Mesothelial cell of epicardium (in vitro differentiated cells): ENCODE data around the gene DNAL1. TPM values are rescaled to one million over a fixed set of nuclear protein-coding genes. Genes with fewer than 3 reads are reported as not detected.

Experiments
- DNase-seq, 2 experiments: peaks; one replicate each; pipeline ENCODE4 v3.0.0; 2021; ENCODE audit warnings: low spot score in 2 of 2; ENCODE audit not compliant: unreplicated experiment in 2 of 2
- H3K27ac Mint-ChIP-seq: 2 replicates; pipeline ENCODE4 v1.8.0; 2021; ENCODE audit warnings: mixed read lengths
- H3K27me3 Mint-ChIP-seq: 2 replicates; pipeline ENCODE4 v1.8.0; 2021; ENCODE audit warnings: low read depth, mixed read lengths
- H3K36me3 Mint-ChIP-seq: 2 replicates; pipeline ENCODE4 v1.8.0; 2021; ENCODE audit warnings: mixed read lengths
- H3K4me1 Mint-ChIP-seq: 2 replicates; pipeline ENCODE4 v1.8.0; 2021; ENCODE audit warnings: mixed read lengths
- H3K4me3 Mint-ChIP-seq: 2 replicates; pipeline ENCODE4 v1.8.0; 2021; ENCODE audit warnings: mild to moderate bottlenecking, moderate library complexity, mixed read lengths
- H3K9me3 Mint-ChIP-seq: 2 replicates; pipeline ENCODE4 v1.8.0; 2021; ENCODE audit warnings: mixed read lengths
- CTCF ChIP-seq: fragments of 200-600 bp; sonication (generic); IDR thresholded peaks from one replicate; pipeline ENCODE4 v1.5.0; 2021; ENCODE audit warnings: antibody characterized with exemption; ENCODE audit not compliant: unreplicated experiment
- total RNA-seq: library from RNA; stranded (reverse); gene quantifications from 3 replicates; pipeline ENCODE4 v1.2.1, GENCODE V29; 2021

Gene DNAL1
- total RNA-seq, 1 donor from 2014 or later = 13.8 TPM

GRCh38 chr14:73752297-73752992 lies 107.7 kb downstream of the DNAL1 start:
- Mint-ChIP-seq H3K27me3 (no peaks in the 10 kb centered on the region), H3K4me1 (peaks cover 74% of the 10 kb centered on the region), H3K27ac (peak overlapping the region; percentile 98), H3K4me3 (peak overlapping the region; percentile 43), H3K36me3 (no peaks in the 10 kb centered on the region), H3K9me3 (no peaks in the 10 kb centered on the region)
- TF ChIP-seq CTCF = no peak
- DNase-seq = no peak

Other genes starting within 250 kb of the DNAL1 start
- gene NUMB, start 186.4 kb upstream of the DNAL1 start, total RNA-seq = 85.8 to 89.8 TPM (median 88.0 TPM) in 3 replicates
- 12.4 to 12.6 TPM (median 12.6 TPM) in 3 replicates for gene RIOX1, start 154.1 kb upstream of the DNAL1 start, total RNA-seq
- 6.0 to 7.4 TPM (median 7.2 TPM) in 3 replicates for gene ACOT1, start 107.8 kb upstream of the DNAL1 start, total RNA-seq
- gene HEATR4, start 86.0 kb upstream of the DNAL1 start, total RNA-seq = 1.0 to 2.0 TPM (median 1.2 TPM) in 3 replicates
- gene ACOT2, start 75.8 kb upstream of the DNAL1 start, total RNA-seq = 25.0 to 26.4 TPM (median 25.6 TPM) in 3 replicates
- 1.4 to 1.6 TPM (median 1.5 TPM) in 3 replicates for gene ACOT4, start 53.1 kb upstream of the DNAL1 start, total RNA-seq
- not detected in 3 replicates for gene ACOT6, start 32.5 kb upstream of the DNAL1 start, total RNA-seq
- gene PNMA1, start 69.4 kb downstream of the DNAL1 start, total RNA-seq = 46.4 to 48.6 TPM (median 47.7 TPM) in 3 replicates
- gene PTGR2, start 206.8 kb downstream of the DNAL1 start, total RNA-seq = 12.4 to 14.5 TPM (median 14.0 TPM) in 3 replicates
- 49.6 to 53.7 TPM (median 51.7 TPM) in 3 replicates for gene ZNF410, start 241.9 kb downstream of the DNAL1 start, total RNA-seq